Stimulated activated memory B cell treated with anti-CD40 and anti-IgM and Interleukin-4, amounts not matched to agents 10 μg/mL and 1 μg/mL and 100 μg/mL, for 72 hours (primary cell): Measurements from ENCODE around the gene LECT2.

Source experiments
- ATAC-seq: fragments of 150-1000 bp; cut with Tn5 transposase; 2 replicates; pipeline ENCODE4 v1.10.0; 2021
- H3K27ac Mint-ChIP-seq: one replicate; pipeline ENCODE4 v1.8.0; 2022; ENCODE audit warnings: mild to moderate bottlenecking, mixed read lengths
- H3K27me3 Mint-ChIP-seq: one replicate; pipeline ENCODE4 v1.8.0; 2022; ENCODE audit warnings: mixed read lengths
- H3K36me3 Mint-ChIP-seq: one replicate; pipeline ENCODE4 v1.8.0; 2022; ENCODE audit warnings: mixed read lengths
- H3K4me1 Mint-ChIP-seq: one replicate; pipeline ENCODE4 v1.8.0; 2022; ENCODE audit warnings: mixed read lengths
- H3K4me3 Mint-ChIP-seq: one replicate; pipeline ENCODE4 v1.8.0; 2022; ENCODE audit warnings: mild to moderate bottlenecking, moderate library complexity, mixed read lengths
- H3K9me3 Mint-ChIP-seq: one replicate; pipeline ENCODE4 v1.8.0; 2022; ENCODE audit warnings: mixed read lengths

LECT2 gene

DNA sequence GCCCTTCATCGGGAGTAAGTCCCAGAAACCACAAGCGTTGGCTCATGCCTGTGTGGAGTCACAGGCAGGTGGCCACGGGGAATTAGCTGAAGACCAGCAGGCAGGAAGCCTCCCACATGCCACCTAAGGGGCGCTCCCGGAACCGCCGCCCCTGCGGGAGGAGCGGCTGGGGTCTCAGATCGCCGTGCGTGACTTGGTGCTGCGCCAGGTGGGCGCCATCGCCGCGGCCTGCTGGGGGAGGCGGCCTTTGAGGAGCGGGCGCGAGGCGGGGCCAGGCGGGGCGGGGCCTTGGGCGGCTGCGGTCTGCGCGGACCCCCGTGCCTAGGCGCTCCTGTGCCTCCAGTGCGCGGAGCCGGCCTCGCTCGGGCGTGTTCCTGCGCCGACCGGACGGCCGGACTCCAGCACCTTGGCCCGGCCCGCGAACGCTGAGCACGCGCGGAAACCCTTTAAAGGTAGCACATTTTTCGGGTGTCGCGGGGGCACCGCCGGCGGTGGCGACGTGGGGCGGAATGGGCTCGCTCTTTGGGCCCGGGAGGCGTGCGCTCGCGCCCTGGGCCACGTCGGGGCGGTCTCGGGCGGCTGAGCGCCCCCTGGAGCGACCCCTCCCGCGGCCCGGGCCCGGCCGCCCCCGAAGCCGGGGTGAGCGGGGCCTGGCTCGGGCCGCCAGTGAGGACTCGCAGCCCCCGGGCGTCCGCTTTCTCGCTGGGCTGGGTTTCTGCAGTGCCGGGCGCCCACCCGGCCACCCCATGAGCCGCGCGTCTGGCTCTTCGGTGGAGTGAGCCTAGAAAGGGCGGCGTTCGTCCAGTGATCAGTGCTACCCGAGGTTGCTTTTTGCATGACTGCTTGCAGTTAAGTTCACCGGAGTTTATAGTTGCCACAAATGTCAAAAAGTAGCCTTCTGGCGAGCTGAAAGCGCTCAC is 24.5 kb downstream of the LECT2 start:
- Mint-ChIP-seq H3K36me3 (no peaks in the 10 kb centered on the region), H3K9me3 (no peaks in the 10 kb centered on the region), H3K4me3 (no peak overlapping the region), H3K4me1 (no peaks in the 10 kb centered on the region), H3K27me3 (peaks cover 62% of the 10 kb centered on the region), H3K27ac (no peak overlapping the region)
- ATAC-seq, result no peak

DNA sequence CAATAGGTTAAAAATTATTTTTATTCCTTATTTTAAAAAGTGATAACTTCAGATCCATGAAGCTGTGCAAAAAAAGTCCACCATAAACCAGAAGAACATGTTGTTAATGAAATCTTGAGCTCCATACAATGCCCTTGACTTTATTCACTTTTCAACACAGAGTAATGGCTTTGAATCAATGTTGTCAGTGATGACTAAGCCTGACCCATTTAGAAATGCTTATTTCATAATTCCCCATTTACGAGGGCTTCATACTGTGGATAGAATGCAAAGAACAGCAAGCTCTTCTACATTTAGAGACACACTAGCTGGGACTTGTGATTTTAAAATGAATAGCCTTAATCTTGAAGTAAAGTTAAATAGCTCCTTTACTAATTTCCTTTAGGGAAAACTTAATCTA is 33.4 kb downstream of the LECT2 start:
- Mint-ChIP-seq H3K27me3 (peaks cover 54% of the 10 kb centered on the region), H3K36me3 (no peaks in the 10 kb centered on the region), H3K4me3 (no peak overlapping the region), H3K27ac (no peak overlapping the region), H3K9me3 (no peaks in the 10 kb centered on the region), H3K4me1 (no peaks in the 10 kb centered on the region)
- ATAC-seq, result no peak

DNA sequence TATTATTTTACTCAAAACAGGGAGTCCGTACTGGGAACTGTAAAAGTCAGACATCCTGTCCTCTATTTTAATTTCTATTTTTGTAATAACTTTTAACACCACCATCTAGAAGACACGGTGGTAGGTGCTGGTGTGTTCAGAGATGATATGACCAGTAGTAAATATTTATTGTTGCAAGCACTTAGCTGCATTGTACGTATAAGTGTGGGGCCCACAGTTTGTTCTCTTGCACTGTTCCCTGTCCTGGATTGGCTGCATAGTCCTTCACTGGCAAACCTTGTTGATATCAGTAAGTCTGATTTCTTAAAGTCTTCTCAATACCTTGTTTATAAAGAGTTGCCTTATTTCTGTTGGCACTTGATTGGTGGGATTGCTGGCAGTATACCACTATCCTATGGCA is 34.6 kb downstream of the LECT2 start:
- ATAC-seq, result no peak
- H3K27me3 Mint-ChIP-seq, result peaks cover 45% of the 10 kb centered on the region
- H3K9me3 Mint-ChIP-seq, result no peaks in the 10 kb centered on the region
- no peaks in the 10 kb centered on the region for H3K36me3 Mint-ChIP-seq
- H3K4me1 Mint-ChIP-seq, result no peaks in the 10 kb centered on the region
- H3K27ac Mint-ChIP-seq, result no peak overlapping the region
- H3K4me3 Mint-ChIP-seq, result no peak overlapping the region

DNA sequence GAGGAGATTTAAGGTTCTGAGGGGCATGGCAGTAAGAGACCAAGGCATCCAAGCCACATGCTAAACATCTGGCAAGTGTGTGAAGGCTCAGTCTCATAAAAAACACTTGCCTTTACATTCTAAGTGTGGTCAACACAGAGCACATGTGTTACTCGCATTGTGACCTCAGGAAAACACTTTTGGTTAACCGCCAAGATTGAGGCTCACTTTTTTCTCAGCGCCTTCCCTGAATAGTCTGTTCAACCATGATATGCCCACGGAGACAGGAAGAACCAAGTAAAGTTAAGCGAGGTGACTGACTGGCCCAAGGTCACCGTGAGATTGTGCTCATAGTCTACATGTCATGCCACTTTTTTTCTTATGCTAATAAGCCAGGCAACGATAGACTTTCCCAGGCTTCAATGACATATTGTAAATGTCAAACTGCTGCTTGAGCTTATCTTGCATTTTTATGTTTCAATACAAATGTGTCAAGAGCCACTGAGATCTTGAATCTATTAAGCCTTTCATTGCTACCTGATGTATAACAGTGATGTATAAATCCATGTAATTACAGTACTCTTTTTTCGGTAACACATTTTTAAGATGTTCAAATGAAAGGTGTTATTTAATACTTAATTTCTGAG is 38.0 kb downstream of the LECT2 start:
- Mint-ChIP-seq H3K27ac (no peak overlapping the region), H3K36me3 (no peaks in the 10 kb centered on the region), H3K9me3 (no peaks in the 10 kb centered on the region), H3K27me3 (peaks cover 35% of the 10 kb centered on the region), H3K4me1 (no peaks in the 10 kb centered on the region), H3K4me3 (no peak overlapping the region)
- no peak for ATAC-seq

DNA sequence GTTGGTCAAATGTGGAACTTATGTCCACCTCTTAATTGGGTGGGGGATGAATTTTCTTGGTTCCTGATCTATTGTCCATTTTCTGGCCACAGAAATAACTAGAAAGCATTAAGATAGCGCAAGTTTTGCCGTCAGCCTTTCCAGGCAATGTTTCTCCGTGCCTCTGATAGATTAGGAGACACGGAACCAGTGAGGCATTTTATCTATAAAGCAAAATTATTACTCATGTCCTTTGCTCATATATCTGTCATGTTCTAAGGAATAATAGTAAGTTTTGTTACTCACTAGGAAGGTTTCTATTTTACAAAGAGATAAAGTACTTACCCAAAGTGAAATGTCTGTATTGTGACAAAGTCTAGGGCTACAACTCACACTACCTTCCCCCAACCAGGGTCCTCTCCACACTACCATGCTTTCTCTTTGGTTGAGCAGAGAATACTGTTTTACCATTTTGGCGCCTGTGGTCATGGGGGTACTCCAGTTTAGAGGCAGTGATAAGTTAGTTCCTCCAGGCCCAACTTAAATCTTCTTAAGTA is 39.2 kb downstream of the LECT2 start:
- Mint-ChIP-seq H3K4me3 (no peak overlapping the region), H3K36me3 (no peaks in the 10 kb centered on the region), H3K9me3 (no peaks in the 10 kb centered on the region), H3K4me1 (no peaks in the 10 kb centered on the region), H3K27me3 (peaks cover 41% of the 10 kb centered on the region), H3K27ac (no peak overlapping the region)
- no peak for ATAC-seq

DNA sequence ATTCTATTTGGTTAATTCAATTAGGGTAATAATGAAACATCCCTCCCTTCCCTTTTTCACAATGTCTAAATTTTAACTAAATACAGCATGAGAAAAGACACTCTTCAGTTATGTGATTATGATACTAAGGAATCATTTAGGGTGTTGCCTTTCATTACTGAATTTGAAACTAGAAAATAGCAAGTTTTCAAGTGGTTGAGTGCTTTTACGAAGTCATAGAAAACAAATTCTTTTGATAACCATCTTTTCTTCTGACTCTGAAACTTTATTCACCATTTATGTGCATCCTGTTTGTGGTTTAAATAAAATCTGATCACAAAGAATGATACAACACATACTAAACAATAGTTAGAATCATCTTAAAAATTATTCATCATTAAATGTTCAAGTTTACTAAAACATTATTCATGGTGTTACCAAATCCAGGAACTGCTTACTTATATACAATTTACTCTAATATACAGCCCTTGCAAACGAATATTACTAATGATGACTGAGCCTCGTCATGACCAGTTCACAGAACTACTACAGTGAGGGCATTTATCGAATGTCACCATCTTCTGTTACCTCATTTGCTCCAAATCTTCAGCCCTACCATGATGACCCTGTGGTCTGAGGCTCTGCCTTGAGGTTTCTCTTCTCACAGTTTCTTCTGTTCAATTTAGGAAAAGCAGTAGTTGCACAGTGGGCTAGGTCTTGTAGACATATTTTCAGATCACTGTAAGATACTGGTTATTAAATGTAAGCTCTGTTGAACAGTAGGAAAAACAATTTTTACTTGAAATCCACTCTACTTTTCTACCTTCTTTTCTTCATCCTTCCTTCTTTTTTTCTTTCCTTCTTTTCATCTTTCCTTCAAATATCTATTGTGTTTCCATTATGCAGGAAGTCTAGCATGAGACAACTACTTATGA is 40.8 kb downstream of the LECT2 start:
- Mint-ChIP-seq H3K27me3 (peaks cover 53% of the 10 kb centered on the region), H3K27ac (no peak overlapping the region), H3K36me3 (no peaks in the 10 kb centered on the region), H3K4me3 (no peak overlapping the region), H3K4me1 (no peaks in the 10 kb centered on the region), H3K9me3 (no peaks in the 10 kb centered on the region)
- no peak for ATAC-seq

DNA sequence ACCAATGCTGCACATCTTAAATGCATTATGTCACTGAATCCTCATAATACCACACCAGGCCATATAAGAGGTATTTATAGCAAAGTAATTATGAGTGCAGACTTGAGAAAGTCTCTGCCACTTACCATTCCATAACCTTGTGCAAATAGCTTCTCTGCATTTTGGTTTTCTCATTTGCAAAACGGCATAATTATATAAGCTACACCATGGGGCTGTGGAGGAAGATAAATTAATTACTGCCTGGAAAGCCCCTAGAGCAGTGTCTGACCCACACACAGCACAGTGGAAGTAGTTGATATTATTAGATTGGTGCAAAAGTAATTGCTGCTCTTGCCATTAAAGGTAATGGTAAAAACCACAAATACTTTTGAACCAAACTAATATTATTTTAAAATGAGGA is 49.6 kb downstream of the LECT2 start:
- Mint-ChIP-seq H3K36me3 (no peaks in the 10 kb centered on the region), H3K27ac (no peak overlapping the region), H3K9me3 (no peaks in the 10 kb centered on the region), H3K4me1 (no peaks in the 10 kb centered on the region), H3K4me3 (no peak overlapping the region), H3K27me3 (peaks cover 42% of the 10 kb centered on the region)
- no peak for ATAC-seq

DNA sequence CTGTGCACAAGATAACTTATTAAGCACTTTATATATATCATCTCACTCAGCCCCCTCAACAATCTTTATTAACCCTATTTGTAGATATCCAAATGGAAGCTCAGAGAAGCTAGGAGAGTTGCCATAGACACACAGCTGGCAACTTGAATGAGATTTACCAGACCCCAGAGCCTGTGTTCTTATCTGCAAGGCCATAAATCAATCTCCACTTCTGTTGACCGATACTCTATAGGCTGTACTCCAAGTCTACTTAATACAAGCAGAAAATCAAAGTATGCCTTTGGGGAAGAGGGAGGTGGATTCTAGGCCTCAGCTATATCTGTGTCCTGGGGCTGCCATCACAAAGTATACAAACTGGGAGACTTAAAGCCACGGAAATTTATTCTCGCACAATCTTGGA is 53.1 kb downstream of the LECT2 start:
- Mint-ChIP-seq H3K27ac (no peak overlapping the region), H3K4me1 (no peaks in the 10 kb centered on the region), H3K4me3 (no peak overlapping the region), H3K27me3 (peaks cover 38% of the 10 kb centered on the region), H3K9me3 (no peaks in the 10 kb centered on the region), H3K36me3 (no peaks in the 10 kb centered on the region)
- ATAC-seq, result no peak

DNA sequence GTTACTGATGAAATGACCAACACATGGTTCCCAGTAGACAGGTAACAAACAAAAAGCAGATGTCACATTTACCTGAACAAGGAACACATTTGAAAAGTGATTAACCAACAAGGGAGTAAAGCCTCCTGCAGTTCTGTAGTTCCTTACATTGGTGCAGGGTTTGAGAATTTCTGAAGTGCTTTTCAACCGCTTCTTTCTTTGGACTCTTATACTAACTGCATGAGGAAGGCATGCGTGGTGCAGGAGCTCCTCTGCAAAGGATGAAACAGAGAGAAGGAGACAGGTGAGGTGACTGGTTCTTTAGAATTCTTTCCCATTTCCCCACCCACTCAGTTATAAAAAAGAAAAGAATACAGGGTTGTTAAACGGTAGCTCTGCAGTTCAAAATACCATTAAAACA is 54.5 kb downstream of the LECT2 start:
- H3K27ac Mint-ChIP-seq, result no peak overlapping the region
- H3K36me3 Mint-ChIP-seq, result no peaks in the 10 kb centered on the region
- H3K27me3 Mint-ChIP-seq, result peaks cover 29% of the 10 kb centered on the region
- no peaks in the 10 kb centered on the region for H3K9me3 Mint-ChIP-seq
- no peak for ATAC-seq
- no peak overlapping the region for H3K4me3 Mint-ChIP-seq
- H3K4me1 Mint-ChIP-seq, result no peaks in the 10 kb centered on the region

DNA sequence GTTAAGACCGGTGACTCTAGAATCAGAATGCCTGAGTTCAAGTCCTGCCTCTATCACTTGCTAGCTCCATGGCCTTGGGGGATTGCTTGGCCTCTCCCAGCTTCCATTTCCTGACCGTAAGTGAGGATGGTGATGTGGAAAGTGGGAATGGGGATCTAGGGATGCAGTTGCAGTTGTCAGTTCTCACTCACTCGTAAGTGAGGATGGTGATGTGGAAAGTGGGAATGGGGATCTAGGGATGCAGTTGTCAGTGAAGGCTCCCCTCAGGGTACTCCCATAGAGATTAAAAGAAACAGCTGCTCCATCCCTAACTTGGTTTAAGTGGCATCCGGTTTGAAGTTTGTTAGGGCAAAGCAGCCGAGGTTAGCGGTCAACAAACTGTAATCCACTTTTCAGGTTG is 56.1 kb downstream of the LECT2 start:
- Mint-ChIP-seq H3K36me3 (no peaks in the 10 kb centered on the region), H3K9me3 (no peaks in the 10 kb centered on the region), H3K27ac (no peak overlapping the region), H3K4me1 (no peaks in the 10 kb centered on the region), H3K27me3 (peaks cover 23% of the 10 kb centered on the region), H3K4me3 (no peak overlapping the region)
- no peak for ATAC-seq
